ENCODE measurements around the gene CABLES2.

CABLES2 gene

GRCh38 chr20:62392077-62392418, 15.0 kb downstream of the CABLES2 start:
- TF ChIP-seq CEBPB (IDR thresholded peaks at IDR 0.05), result no peak
- TF ChIP-seq YY1 (IDR thresholded peaks at IDR 0.05; ENCODE audit: low read depth), result no peak
- no peak for TF ChIP-seq TEAD4 (IDR thresholded peaks at IDR 0.05)
- no peak for TF ChIP-seq FOXM1 (IDR thresholded peaks at IDR 0.05; ENCODE audit: borderline replicate concordance, low read depth)
- peak; percentile 11; the same call in 1 of the 2 replicates for TF ChIP-seq TCF12 (IDR thresholded peaks at IDR 0.05; ENCODE audit: low read depth)
- no peak for TF ChIP-seq EGR1 (IDR thresholded peaks at IDR 0.05)
- peak; percentile 14; the same call in 1 of the 2 replicates for TF ChIP-seq MAX (IDR thresholded peaks at IDR 0.05)
- no peak for TF ChIP-seq EP300 (IDR thresholded peaks at IDR 0.05; ENCODE audit: borderline replicate concordance)
- TF ChIP-seq ZBTB7A (IDR thresholded peaks at IDR 0.05; ENCODE audit: low read depth), result no peak

DNA sequence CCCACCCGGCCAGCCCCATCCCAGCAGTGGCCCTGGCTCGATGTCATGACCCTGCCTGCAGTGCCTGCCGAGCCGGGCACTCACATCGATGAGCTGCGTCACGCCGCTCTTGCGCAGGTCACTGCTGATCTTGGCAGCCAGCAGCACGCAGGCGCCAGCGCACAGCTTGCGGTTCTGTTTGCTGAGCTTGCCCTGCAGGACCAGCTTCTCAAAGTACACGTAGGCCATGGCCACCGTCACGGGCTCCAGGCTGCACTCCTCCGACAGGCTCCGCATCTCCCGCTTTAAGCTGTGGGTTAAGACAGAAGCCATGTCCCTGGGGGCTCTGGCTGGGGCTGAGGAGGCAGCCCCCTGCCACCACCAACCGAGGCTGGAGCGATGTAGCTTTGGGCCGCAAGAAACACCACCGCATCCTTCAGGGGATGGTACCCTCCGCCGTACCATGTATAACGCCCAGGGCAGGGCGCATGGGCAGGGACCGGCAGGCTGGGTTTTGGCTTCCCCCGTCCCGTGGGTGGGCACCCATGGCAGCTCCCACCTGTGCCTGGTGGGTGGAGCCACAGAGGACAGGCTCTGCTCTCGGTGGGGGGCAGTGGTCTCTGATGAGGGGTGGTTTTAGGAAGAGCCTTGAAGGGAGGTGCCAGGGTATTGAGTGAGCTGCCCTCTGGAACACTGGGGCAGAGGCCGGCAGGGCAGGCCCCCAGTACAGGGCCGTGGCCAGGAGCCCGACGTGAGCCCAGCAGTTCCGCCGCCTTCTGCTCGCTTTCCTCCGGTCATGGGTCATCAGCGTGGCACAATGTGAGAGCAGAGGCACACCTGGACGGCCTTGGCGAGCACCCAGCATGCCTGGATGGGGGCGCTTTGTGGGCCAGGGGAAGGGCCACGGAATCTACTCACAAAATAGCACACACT, 15.7 kb downstream of the CABLES2 start:
- TF ChIP-seq YY1 (IDR thresholded peaks at IDR 0.05; ENCODE audit: low read depth), result no peak
- no peak for TF ChIP-seq FOXM1 (IDR thresholded peaks at IDR 0.05; ENCODE audit: borderline replicate concordance, low read depth)
- no peak for TF ChIP-seq CREB1 (IDR thresholded peaks at IDR 0.05; ENCODE audit: low read depth)
- TF ChIP-seq NFIC (IDR thresholded peaks at IDR 0.05), result peak; percentile 77
- no peak for TF ChIP-seq EGR1 (IDR thresholded peaks at IDR 0.05)
- TF ChIP-seq EP300 (IDR thresholded peaks at IDR 0.05; ENCODE audit: borderline replicate concordance), result peak; percentile 53; the same call in 1 of the 2 replicates
- no peak for TF ChIP-seq TAF1 (IDR thresholded peaks at IDR 0.05; ENCODE audit: low read depth)
- TF ChIP-seq TEAD4 (IDR thresholded peaks at IDR 0.05), result peak; percentile 44; the same call in 1 of the 2 replicates
- TF ChIP-seq ZBTB7A (IDR thresholded peaks at IDR 0.05; ENCODE audit: low read depth), result no peak
- no peak for TF ChIP-seq RAD21 (IDR thresholded peaks at IDR 0.05; ENCODE audit: low read depth)
- TF ChIP-seq, protein P1, sequence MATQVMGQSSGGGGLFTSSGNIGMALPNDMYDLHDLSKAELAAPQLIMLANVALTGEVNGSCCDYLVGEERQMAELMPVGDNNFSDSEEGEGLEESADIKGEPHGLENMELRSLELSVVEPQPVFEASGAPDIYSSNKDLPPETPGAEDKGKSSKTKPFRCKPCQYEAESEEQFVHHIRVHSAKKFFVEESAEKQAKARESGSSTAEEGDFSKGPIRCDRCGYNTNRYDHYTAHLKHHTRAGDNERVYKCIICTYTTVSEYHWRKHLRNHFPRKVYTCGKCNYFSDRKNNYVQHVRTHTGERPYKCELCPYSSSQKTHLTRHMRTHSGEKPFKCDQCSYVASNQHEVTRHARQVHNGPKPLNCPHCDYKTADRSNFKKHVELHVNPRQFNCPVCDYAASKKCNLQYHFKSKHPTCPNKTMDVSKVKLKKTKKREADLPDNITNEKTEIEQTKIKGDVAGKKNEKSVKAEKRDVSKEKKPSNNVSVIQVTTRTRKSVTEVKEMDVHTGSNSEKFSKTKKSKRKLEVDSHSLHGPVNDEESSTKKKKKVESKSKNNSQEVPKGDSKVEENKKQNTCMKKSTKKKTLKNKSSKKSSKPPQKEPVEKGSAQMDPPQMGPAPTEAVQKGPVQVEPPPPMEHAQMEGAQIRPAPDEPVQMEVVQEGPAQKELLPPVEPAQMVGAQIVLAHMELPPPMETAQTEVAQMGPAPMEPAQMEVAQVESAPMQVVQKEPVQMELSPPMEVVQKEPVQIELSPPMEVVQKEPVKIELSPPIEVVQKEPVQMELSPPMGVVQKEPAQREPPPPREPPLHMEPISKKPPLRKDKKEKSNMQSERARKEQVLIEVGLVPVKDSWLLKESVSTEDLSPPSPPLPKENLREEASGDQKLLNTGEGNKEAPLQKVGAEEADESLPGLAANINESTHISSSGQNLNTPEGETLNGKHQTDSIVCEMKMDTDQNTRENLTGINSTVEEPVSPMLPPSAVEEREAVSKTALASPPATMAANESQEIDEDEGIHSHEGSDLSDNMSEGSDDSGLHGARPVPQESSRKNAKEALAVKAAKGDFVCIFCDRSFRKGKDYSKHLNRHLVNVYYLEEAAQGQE (IDR thresholded peaks at IDR 0.05; ENCODE audit: low read depth), result no peak
- no peak for TF ChIP-seq CEBPB (IDR thresholded peaks at IDR 0.05)
- no peak for TF ChIP-seq MAX (IDR thresholded peaks at IDR 0.05)
- no peak for TF ChIP-seq USF1 (IDR thresholded peaks at IDR 0.05)
- TF ChIP-seq TCF12 (IDR thresholded peaks at IDR 0.05; ENCODE audit: low read depth), result peak; percentile 80; the same call in 1 of the 2 replicates

DNA sequence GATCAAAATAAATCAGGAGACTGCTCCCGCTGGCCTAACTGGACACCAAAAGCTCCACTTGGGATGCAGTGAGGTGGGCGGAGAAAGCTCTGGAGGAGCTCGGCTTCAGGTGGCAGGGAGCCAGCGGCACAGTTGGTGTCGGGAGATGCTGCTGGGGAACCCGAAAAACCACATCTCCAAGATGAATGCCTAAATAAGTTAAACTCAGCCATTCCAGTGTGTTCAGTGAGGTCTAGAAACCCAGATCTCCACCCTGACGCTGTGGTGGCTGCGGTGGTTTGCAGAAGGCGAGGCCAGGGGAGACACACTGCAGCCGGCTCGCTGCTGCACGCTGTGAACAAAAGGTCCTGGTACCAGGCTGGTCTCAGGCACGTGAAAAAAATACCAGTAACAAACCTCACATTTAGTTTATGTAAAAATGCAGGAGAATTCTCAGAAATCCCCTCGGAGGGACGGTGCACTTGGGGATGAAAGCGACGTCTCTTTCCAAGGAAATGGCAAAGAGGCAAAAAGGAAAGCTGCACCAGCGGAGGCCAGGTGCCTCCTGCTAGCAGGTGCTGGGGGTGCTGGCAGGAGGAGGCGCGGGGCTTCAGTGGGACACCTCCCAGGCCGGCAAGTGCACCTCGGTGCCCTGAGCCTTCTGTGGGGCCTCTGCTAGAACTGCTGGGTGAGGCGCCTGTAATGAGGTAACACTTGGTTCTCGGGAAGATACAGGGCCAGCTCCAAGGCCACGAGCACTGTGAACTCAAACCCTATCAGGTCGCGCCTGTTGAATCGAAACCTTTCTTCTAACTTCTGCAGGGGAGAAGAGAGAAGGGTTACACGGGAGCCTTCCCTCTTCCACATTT, 16.5 kb downstream of the CABLES2 start:
- TF ChIP-seq NFIC (IDR thresholded peaks at IDR 0.05) (peak; percentile 64; the same call in 1 of the 2 replicates), TEAD4 (IDR thresholded peaks at IDR 0.05) (no peak)

DNA sequence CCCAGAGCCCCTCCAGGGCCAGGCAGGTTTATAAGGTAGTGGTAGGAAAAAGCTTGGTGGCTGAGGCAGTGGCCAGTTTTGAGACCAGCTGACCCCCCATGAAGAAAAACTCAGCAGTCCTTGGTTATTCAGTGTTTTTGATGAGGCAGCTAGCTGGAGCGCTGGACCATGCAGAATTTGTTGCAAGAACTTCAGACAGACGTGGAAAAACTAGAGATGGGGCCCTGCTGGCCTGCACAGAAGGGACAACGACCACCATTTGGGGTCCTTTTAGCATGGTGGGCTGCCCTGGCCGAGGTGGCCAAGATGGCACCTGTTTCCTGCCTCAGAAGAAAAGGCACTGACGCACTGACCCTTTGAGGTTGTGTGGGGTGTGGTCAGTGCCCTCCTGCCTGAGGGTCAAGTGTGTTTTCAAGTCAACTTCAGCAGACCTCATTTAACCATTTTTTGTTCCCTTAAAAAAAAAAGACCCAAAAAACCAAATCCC, 17.4 kb downstream of the CABLES2 start:
- TF ChIP-seq ZBTB7A (IDR thresholded peaks at IDR 0.05; ENCODE audit: low read depth) (no peak), FOXM1 (IDR thresholded peaks at IDR 0.05; ENCODE audit: borderline replicate concordance, low read depth) (no peak), TAF1 (IDR thresholded peaks at IDR 0.05; ENCODE audit: low read depth) (peak; percentile 24; the same call in 1 of the 2 replicates), YY1 (IDR thresholded peaks at IDR 0.05; ENCODE audit: low read depth) (no peak)
- TF ChIP-seq, protein P1 (IDR thresholded peaks at IDR 0.05; ENCODE audit: low read depth), result peak; percentile 58

DNA sequence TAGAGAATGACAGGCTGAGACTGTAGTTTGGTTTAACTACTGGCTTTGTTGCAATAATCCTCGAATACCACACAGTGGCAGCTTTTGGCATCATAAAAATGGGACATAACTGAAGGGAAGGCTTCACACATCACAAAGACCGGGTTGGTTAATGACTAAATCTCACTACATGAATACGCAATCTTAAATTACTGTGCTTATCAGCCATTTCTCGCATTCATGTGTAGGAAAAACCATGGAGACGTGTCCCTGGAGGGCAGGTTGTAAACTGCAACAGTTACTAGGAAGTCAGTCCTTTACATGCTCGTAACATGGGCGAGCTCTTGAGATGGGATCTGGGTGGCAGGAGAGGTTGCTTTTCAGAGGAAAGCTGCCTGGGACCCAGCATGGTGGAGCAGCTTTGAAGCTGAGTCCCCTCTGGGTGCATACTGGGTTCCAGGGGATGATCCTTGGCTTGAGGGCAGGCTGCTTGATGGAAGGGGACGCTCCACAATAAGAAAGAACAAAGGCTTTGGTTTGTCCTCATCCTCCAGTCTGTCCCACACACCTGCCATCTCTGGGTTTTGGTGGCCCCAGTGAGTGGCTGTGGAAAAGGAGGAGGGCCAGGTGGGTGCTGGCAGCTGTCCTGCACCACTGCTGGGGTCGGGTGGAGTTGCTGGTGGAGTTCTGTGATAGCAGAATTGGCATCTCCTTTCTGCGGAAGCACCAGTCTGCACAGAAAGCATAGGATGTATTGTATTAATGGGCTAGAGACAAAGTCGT, 18.1 kb downstream of the CABLES2 start:
- no peak for TF ChIP-seq TEAD4 (IDR thresholded peaks at IDR 0.05)
- no peak for TF ChIP-seq ZBTB7A (IDR thresholded peaks at IDR 0.05; ENCODE audit: low read depth)
- no peak for TF ChIP-seq RAD21 (IDR thresholded peaks at IDR 0.05; ENCODE audit: low read depth)
- no peak for TF ChIP-seq CEBPB (IDR thresholded peaks at IDR 0.05)
- no peak for TF ChIP-seq EP300 (IDR thresholded peaks at IDR 0.05; ENCODE audit: borderline replicate concordance)
- TF ChIP-seq FOXM1 (IDR thresholded peaks at IDR 0.05; ENCODE audit: borderline replicate concordance, low read depth), result no peak
- TF ChIP-seq EGR1 (IDR thresholded peaks at IDR 0.05), result no peak
- TF ChIP-seq, protein P1 (IDR thresholded peaks at IDR 0.05; ENCODE audit: low read depth), result no peak
- TF ChIP-seq TAF1 (IDR thresholded peaks at IDR 0.05; ENCODE audit: low read depth), result no peak
- TF ChIP-seq NFIC (IDR thresholded peaks at IDR 0.05), result no peak
- no peak for TF ChIP-seq YY1 (IDR thresholded peaks at IDR 0.05; ENCODE audit: low read depth)
- TF ChIP-seq MAX (IDR thresholded peaks at IDR 0.05), result no peak
